GM21390 (cell line): Measurements from ENCODE around the gene SLC26A11.
"Not testable (repeated sequence)": the region's sequence is repeated elsewhere in the genome, so short reads cannot be mapped to it uniquely, and the experiment has no call there.

Experiments
- ATAC-seq: cut with Tn5 transposase; IDR thresholded peaks from one replicate; pipeline ENCODE4 v1.9.1; 2021; ENCODE audit not compliant: unreplicated experiment

Gene SLC26A11

DNA sequence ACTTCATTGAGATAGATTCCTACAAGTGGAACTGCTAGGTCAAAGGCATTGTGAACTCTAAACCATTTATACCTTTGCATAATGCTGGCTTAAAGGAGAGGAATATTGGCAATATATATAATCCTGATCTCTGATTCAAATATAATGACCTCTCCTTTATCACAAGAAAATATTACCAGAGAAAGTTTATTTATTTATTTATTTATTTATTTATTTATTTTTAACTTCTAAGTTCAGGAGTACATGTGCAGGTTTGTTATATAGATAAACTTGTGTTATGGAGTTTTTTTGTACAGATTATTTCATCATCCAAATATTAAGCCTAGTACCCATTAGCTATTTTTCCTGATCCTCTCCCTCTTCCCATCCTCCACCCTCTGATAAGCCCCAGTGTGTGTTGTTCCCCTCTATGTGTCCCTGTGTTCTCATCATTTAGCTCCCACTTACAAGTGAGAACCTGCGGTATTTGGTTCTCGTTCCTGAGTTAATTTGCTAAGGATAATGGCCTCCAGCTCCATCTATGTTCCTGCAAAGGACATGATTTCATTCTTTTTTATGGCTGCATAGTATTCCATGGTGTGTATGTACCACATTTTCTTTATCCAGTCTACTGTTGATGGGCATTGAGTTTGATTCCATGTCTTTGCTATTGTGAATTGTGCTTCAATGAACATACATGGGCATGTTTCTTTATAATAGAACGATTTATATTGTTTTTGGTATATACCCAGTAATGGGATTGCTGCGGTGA, 79.3 kb downstream of the SLC26A11 start:
- ATAC-seq = not testable (repeated sequence)

- not testable (repeated sequence) for ATAC-seq
Measured at GRCh38 chr17:80300756-80301155, 80.5 kb downstream of the SLC26A11 start.
